ENCODE measurements around the gene DNAJC3.
A peak's percentile ranks its signal among the peaks of the same experiment; 100 is the strongest.

Gene DNAJC3

GRCh38 chr13:95676762-95677563 lies at the start of gene DNAJC3:
TSS of gene DNAJC3 (plus strand) at chr13:95677139. CDS start at chr13:95677256, 117 bp downstream.
- H3K4me3 ChIP-seq (ENCODE audit: low read depth, low read length), result peak within 1 kb of the TSS; percentile 89
- no peak for TF ChIP-seq CTCF (conservative IDR thresholded peaks at IDR 0.05; ENCODE audit: low read depth, low read length)

GRCh38 chr13:95627590-95627989 lies 49.3 kb upstream of the DNAJC3 start:
- H3K4me3 ChIP-seq (ENCODE audit: low read depth, low read length), result no peak overlapping the region
- DNase-seq (ENCODE audit: low read depth), result peak; percentile 51
- TF ChIP-seq CTCF (conservative IDR thresholded peaks at IDR 0.05; ENCODE audit: low read depth, low read length), result no peak

More at GRCh38 chr13:95676762-95677563, at the start of gene DNAJC3:
- DNase-seq (ENCODE audit: low read depth), result peak; percentile 99

- H3K4me3 ChIP-seq (ENCODE audit: low read depth, low read length), result no peak overlapping the region
- DNase-seq (ENCODE audit: low read depth), result no peak
- no peak for TF ChIP-seq CTCF (conservative IDR thresholded peaks at IDR 0.05; ENCODE audit: low read depth, low read length)
Observed at GRCh38 chr13:95628488-95628887, 48.5 kb upstream of the DNAJC3 start.

GRCh38 chr13:95629071-95629470 lies 47.9 kb upstream of the DNAJC3 start:
- no peak overlapping the region for H3K4me3 ChIP-seq (ENCODE audit: low read depth, low read length)
- no peak for TF ChIP-seq CTCF (conservative IDR thresholded peaks at IDR 0.05; ENCODE audit: low read depth, low read length)
- no peak for DNase-seq (ENCODE audit: low read depth)

GRCh38 chr13:95630593-95630992 lies 46.3 kb upstream of the DNAJC3 start:
- no peak for DNase-seq (ENCODE audit: low read depth)
- H3K4me3 ChIP-seq (ENCODE audit: low read depth, low read length), result no peak overlapping the region
- TF ChIP-seq CTCF (conservative IDR thresholded peaks at IDR 0.05; ENCODE audit: low read depth, low read length), result no peak

GRCh38 chr13:95636853-95637252 lies 40.1 kb upstream of the DNAJC3 start:
- TF ChIP-seq CTCF (conservative IDR thresholded peaks at IDR 0.05; ENCODE audit: low read depth, low read length), result no peak
- no peak overlapping the region for H3K4me3 ChIP-seq (ENCODE audit: low read depth, low read length)
- DNase-seq (ENCODE audit: low read depth), result no peak

Data from choroid plexus epithelial cell (primary cell).